Suppressor macrophage (primary cell): ENCODE measurements around the gene IRF9.

Experiments used
- DNase-seq, 4 experiments: peaks; one replicate each; pipeline ENCODE4 v3.0.0-alpha.2; 2020 to 2022

IRF9 gene

DNA sequence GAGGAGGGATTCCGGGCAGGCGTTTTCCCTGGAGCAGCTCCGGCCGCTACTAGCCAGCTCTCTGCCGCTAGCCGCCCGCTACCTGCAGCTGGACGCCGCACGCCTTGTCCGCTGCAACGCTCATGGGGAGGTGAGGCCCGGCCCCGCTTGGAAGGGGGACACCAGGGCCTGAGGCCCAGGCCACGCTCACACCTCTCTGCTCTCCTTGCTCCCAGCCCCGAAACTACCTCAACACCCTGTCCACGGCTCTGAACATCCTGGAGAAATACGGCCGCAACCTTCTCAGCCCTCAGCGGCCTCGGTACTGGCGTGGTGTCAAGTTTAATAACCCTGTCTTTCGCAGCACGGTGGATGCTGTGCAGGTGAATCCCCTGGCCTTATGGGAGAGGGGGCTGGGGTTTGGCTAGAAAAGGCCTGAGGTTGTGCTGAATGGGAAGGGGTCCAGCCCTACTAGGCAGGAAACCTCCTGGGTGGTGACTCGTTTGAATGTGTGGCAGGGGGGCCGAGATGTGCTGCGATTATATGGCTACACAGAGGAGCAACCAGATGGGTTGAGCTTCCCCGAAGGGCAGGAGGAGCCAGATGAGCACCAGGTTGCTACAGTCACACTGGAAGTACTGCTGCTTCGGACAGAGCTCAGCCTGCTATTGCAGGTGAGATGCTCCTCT lies 13.2 kb upstream of the IRF9 start:
- DNase-seq, result no peak

GRCh38 chr14:24149302-24149969 lies 11.6 kb upstream of the IRF9 start:
- no peak for DNase-seq

DNA sequence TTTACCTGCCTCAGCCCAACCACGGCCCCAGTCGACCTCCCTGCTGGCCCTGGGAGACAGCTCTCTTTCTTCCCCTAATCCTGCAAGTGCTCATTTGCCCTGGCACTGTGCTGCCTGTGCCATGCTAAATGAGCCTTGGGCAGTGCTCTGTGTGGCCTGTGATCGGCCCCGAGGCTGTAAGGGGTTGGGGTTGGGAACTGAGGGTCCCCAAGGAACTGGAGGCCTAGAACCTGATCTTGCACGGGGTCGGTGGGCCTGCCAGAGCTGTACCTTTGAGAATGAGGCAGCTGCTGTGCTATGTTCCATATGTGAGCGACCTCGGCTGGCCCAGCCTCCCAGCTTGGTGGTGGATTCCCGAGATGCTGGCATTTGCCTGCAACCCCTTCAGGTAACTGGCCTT lies 11.0 kb upstream of the IRF9 start:
- DNase-seq, result no peak

- DNase-seq, result no peak
Observed at GRCh38 chr14:24150567-24150966, 10.5 kb upstream of the IRF9 start.

- no peak for DNase-seq
Observed at GRCh38 chr14:24150993-24151392, 10.1 kb upstream of the IRF9 start.

GRCh38 chr14:24151404-24152080 lies 9.5 kb upstream of the IRF9 start:
- no peak for DNase-seq

- DNase-seq, result no peak
Observed at GRCh38 chr14:24155100-24155499, 6.0 kb upstream of the IRF9 start.

- no peak for DNase-seq
Observed at GRCh38 chr14:24156840-24157239, 4.2 kb upstream of the IRF9 start.

DNA sequence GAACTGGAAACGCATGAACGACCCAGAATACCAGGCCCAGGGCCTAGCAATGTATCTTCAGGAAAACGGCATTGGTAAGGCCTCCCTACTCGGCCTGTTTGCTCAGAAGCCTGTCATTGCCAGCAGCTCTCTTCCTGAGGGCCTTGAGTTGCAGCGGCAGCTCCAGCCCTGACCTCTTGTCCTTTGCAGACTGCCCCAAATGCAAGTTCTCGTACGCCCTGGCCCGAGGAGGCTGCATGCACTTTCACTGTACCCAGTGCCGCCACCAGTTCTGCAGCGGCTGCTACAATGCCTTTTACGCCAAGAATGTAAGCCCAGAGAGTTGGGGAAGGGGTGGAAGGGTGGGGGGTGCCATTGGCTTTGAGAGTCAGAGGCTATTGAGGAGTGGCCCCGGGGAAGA lies 3.7 kb upstream of the IRF9 start:
- no peak for DNase-seq

GRCh38 chr14:24159777-24160498 lies 1.1 kb upstream of the IRF9 start:
- no peak for DNase-seq

DNA sequence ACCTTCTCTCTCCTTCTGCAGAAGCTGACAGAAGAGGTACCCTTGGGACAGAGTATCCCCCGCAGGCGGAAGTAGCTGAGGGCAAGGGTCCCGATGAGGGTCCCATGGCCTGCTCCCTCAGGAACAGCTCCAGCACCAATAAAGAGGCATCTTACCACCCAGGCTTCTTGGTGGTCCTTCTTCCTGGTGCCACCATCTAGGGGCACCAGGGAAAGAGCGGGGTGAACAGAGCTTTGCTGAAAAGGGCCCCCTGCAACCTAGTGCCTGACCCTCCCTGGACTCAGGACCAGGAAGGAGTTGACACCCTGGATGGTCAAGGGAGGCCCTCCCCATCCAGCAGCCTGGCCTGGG lies 591 bp upstream of the IRF9 start:
- no peak for DNase-seq

DNA sequence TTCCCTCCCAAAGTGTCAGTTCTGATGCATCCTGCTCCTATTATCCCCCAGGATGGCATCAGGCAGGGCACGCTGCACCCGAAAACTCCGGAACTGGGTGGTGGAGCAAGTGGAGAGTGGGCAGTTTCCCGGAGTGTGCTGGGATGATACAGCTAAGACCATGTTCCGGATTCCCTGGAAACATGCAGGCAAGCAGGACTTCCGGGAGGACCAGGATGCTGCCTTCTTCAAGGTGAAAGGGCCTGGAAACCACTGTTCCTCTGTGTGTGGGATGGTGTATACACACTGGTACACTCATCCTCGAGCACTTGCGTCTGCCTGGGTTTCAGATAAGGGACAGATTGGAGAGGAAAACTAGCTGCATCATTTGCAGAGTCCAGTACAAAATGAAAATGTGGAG lies 1.0 kb downstream of the IRF9 start:
- DNase-seq, result no peak

- no peak for DNase-seq
Observed at GRCh38 chr14:24164518-24164991, 3.5 kb downstream of the IRF9 start.

DNA sequence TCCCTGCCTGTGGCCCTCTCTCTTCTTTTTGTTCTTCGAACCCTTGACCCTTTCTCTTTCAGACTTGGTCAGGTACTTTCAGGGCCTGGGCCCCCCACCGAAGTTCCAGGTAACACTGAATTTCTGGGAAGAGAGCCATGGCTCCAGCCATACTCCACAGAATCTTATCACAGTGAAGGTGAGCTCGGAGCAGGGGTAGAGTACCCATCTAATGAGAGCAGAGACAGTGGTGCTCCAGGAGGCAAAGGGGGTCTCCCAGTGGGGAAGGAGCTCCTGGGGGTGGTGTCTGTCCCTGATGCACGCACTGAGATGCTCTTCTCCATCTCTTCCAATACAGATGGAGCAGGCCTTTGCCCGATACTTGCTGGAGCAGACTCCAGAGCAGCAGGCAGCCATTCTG lies 4.7 kb downstream of the IRF9 start:
- no peak for DNase-seq

- DNase-seq, result peak; percentile 45 to 72 (median 58)
Observed at GRCh38 chr14:24167469-24168114, 6.5 kb downstream of the IRF9 start.

DNA sequence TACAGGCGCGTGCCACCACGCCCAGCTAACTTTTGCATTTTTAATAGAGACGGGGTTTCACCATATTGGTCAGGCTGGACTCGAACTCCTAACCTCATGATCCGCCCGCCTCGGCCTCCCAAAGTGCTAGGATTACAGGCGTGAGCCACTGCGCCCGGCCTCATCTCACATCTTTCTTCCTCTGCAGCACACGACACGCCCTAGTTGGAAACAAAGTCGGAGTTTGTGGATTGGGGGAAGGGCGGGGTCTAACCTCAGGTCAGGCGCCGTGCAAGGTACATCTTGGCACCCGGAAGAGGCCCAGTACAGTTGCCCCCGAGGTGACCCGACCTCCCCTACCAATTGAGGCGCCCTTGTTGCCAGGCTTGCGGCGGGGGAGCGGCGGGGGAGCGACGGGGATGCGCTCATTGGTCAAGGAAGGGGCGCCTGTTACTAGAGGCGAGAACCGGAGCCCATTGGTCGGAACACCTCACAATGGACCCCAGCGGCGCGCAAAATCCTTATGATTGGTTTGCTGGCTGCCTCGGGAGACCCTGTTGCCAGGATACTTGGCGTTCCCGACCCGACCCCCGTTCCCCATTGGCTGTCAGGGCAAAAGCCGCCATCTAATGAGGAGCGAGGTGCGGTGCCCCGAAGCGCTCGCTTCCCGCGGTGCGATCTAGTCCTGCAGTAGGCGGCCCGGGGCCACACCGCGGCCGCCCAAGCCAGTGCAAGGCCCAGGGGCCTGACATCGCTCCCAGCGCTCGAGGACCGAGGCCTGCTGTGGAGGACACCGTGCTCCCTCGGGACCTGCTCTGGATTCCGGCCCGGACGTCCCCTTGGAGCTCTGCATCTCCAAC lies 10.6 kb downstream of the IRF9 start, which contains the start of gene REC8:
Gene REC8, plus strand, starts transcription at position 659 of the 839 bp plus-strand sequence. CDS start 473 bp downstream, outside the sequence.
- DNase-seq, result peak in 2 of 4 experiments; percentile 11 to 25

- no peak for DNase-seq
Observed at GRCh38 chr14:24172261-24172860, 11.3 kb downstream of the IRF9 start.

DNA sequence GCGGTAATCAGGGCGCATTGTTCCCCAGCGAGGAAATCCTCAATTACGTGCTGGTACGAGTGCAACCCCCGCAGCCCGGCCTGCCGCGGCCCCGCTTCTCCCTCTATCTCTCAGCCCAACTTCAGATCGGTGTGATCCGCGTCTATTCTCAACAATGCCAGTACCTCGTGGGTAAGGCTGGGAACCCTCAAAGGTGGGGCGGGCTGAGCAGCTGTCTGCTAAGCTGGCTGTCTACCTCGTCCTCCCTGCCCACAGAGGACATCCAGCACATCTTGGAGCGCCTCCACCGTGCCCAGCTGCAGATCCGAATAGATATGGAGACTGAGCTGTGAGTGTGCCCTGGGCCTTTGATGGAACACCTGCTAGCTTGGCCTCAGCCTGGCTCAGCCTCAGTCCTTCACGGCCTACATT lies 11.8 kb downstream of the IRF9 start:
- DNase-seq, result no peak

GRCh38 chr14:24176599-24176998 lies 15.5 kb downstream of the IRF9 start:
- DNase-seq, result no peak

- no peak for DNase-seq
Observed at GRCh38 chr14:24177041-24177825, 16.2 kb downstream of the IRF9 start.
